Epithelial cell of proximal tubule (primary cell): ENCODE data around the gene SCN2A. TPM values are rescaled to one million over a fixed set of nuclear protein-coding genes. Genes with fewer than 3 reads are reported as not detected.

ENCODE experiments used
- DNase-seq: peaks from one replicate; pipeline ENCODE4 v3.0.0-alpha.2; 2011; ENCODE audit warnings: low read depth
- H3K4me3 ChIP-seq: 2 replicates; pipeline ENCODE4 v1.5.1; 2011; ENCODE audit warnings: low read depth, mild to moderate bottlenecking, low read length
- CTCF ChIP-seq: conservative IDR thresholded peaks from 2 replicates; pipeline ENCODE4 v1.5.1; 2012; ENCODE audit warnings: low read depth, mild to moderate bottlenecking, low read length
- total RNA-seq: library from RNA; depleted of rRNA; stranded (reverse); fragments of >200 nt; gene quantifications from 2 replicates; pipeline ENCODE4 v1.2.3, GENCODE V29; 2015

Gene SCN2A
- total RNA-seq, 1 donor from 2014 or later, result under 0.01 TPM

GRCh38 chr2:165440367-165440766, 201.2 kb downstream of the SCN2A start:
- TF ChIP-seq CTCF, result no peak
- no peak for DNase-seq
- no peak overlapping the region for H3K4me3 ChIP-seq

Other genes starting within 250 kb of the SCN2A start
- 0.52 and 0.94 TPM in 2 replicates for gene SCN3A, start 35.4 kb upstream of the SCN2A start, total RNA-seq
- gene CSRNP3, start 230.3 kb downstream of the SCN2A start, total RNA-seq, result 1.0 and 1.6 TPM in 2 replicates